ENCODE measurements around the gene TP73.
A peak's percentile ranks its signal among the peaks of the same experiment; 100 is the strongest.

- TF ChIP-seq CTCF (IDR thresholded peaks at IDR 0.05) (peak; percentile 33 to 88 (median 72)), POLR2A (IDR thresholded peaks at IDR 0.05) (no peak)
These were observed 43.3 kb downstream of the TP73 start for GRCh38 chr1:3695326-3696217.
